ENCODE data around the gene ARHGEF7.

ARHGEF7 gene

GRCh38 chr13:111202156-111202621 is 87.1 kb downstream of the ARHGEF7 start:
- DNase-seq: no peak

GRCh38 chr13:111202745-111203144 is 87.6 kb downstream of the ARHGEF7 start:
- DNase-seq: no peak

- DNase-seq: no peak
Measured at GRCh38 chr13:111203736-111204389, 88.8 kb downstream of the ARHGEF7 start.

GRCh38 chr13:111204438-111205177 is 89.5 kb downstream of the ARHGEF7 start:
- DNase-seq: no peak

- DNase-seq: no peak
Measured at GRCh38 chr13:111206148-111206547, 91.0 kb downstream of the ARHGEF7 start.

GRCh38 chr13:111209613-111210012 is 94.5 kb downstream of the ARHGEF7 start:
- no peak for DNase-seq

GRCh38 chr13:111210091-111210490 is 95.0 kb downstream of the ARHGEF7 start:
- no peak for DNase-seq

- DNase-seq: no peak
Measured at GRCh38 chr13:111210544-111211469, 95.7 kb downstream of the ARHGEF7 start.

GRCh38 chr13:111211789-111212516 is 96.8 kb downstream of the ARHGEF7 start:
- no peak for DNase-seq

GRCh38 chr13:111212517-111212873 is 97.4 kb downstream of the ARHGEF7 start:
- DNase-seq: no peak

- DNase-seq: no peak
Measured at GRCh38 chr13:111213964-111214726, 99.0 kb downstream of the ARHGEF7 start.

- no peak for DNase-seq
Measured at GRCh38 chr13:111215081-111216047, 100.3 kb downstream of the ARHGEF7 start.

- DNase-seq: peak; percentile 34 to 47
Measured at GRCh38 chr13:111216166-111216960, 101.3 kb downstream of the ARHGEF7 start.

- DNase-seq: no peak
Measured at GRCh38 chr13:111217641-111218040, 102.5 kb downstream of the ARHGEF7 start.

GRCh38 chr13:111219280-111219679 is 104.2 kb downstream of the ARHGEF7 start:
- DNase-seq: no peak

GRCh38 chr13:111219950-111220349 is 104.8 kb downstream of the ARHGEF7 start:
- DNase-seq: no peak

- no peak for DNase-seq
Measured at GRCh38 chr13:111225166-111225565, 110.1 kb downstream of the ARHGEF7 start.

GRCh38 chr13:111225810-111226546 is 110.9 kb downstream of the ARHGEF7 start:
- DNase-seq: no peak

- no peak for DNase-seq
Measured at GRCh38 chr13:111227405-111227804, 112.3 kb downstream of the ARHGEF7 start.

All from stimulated activated CD4-positive, alpha-beta T cell treated with anti-CD3 and anti-CD28 coated beads, Interleukin-2, amount 100 ng/mL, for 24 hours (primary cell).